Anterior cingulate cortex (tissue), 58 donors: Measurements from ENCODE around the gene CALML3.
"Not testable (repeated sequence)": the region's sequence is repeated elsewhere in the genome, so short reads cannot be mapped to it uniquely, and the experiment has no call there.

Experiments used
- DNase-seq, 58 donors: peaks; one replicate each; lab custom pipeline; 2025; lab: John Stamatoyannopoulos, UW

CALML3 gene

GRCh38 chr10:5551531-5552375, 27.0 kb downstream of the CALML3 start:
- DNase-seq: no peak

GRCh38 chr10:5552376-5553321, 27.9 kb downstream of the CALML3 start:
- no peak for DNase-seq

- no peak for DNase-seq
These were observed 28.8 kb downstream of the CALML3 start for GRCh38 chr10:5553400-5554170.

GRCh38 chr10:5555021-5555510, 30.3 kb downstream of the CALML3 start:
- DNase-seq: no peak

GRCh38 chr10:5555881-5556280, 31.1 kb downstream of the CALML3 start:
- no peak for DNase-seq

- no peak for DNase-seq
These were observed 31.8 kb downstream of the CALML3 start for GRCh38 chr10:5556576-5556975.

- no peak for DNase-seq
These were observed 32.4 kb downstream of the CALML3 start for GRCh38 chr10:5557040-5557721.

- no peak for DNase-seq
These were observed 33.3 kb downstream of the CALML3 start for GRCh38 chr10:5557799-5558771.

GRCh38 chr10:5559022-5559421, 34.3 kb downstream of the CALML3 start:
- not testable (repeated sequence) for DNase-seq

GRCh38 chr10:5559642-5560141, 34.9 kb downstream of the CALML3 start:
- peak in 13 of 58 donors; percentile 11 to 48 (median 28) for DNase-seq

GRCh38 chr10:5560142-5560816, 35.5 kb downstream of the CALML3 start:
- no peak for DNase-seq

- DNase-seq: no peak
These were observed 36.3 kb downstream of the CALML3 start for GRCh38 chr10:5560817-5561703.

- no peak for DNase-seq
These were observed 37.2 kb downstream of the CALML3 start for GRCh38 chr10:5561704-5562645.

- DNase-seq: no peak
These were observed 38.7 kb downstream of the CALML3 start for GRCh38 chr10:5563321-5563961.

- no peak for DNase-seq
These were observed 39.3 kb downstream of the CALML3 start for GRCh38 chr10:5563991-5564536.
